GM18502 (cell line): ENCODE data around the gene SDHB.

Source experiments
- ATAC-seq: cut with Tn5 transposase; IDR thresholded peaks from one replicate; pipeline ENCODE4 v1.9.1; 2021; ENCODE audit warnings: mild to moderate bottlenecking; ENCODE audit not compliant: unreplicated experiment, poor library complexity

The SDHB gene

GRCh38 chr1:16973215-16973614, 80.6 kb downstream of the SDHB start:
- no peak for ATAC-seq

GRCh38 chr1:16972189-16972895, 81.5 kb downstream of the SDHB start:
- ATAC-seq, result no peak

- no peak for ATAC-seq
Measured at GRCh38 chr1:16971341-16972188, 82.3 kb downstream of the SDHB start.

GRCh38 chr1:16970132-16970910, 83.5 kb downstream of the SDHB start:
- no peak for ATAC-seq

GRCh38 chr1:16969651-16970050, 84.2 kb downstream of the SDHB start:
- ATAC-seq, result no peak

- no peak for ATAC-seq
Measured at GRCh38 chr1:16969057-16969611, 84.7 kb downstream of the SDHB start.
